ENCODE results near the gene ATXN7L1. TPM values are rescaled to one million over a fixed set of nuclear protein-coding genes. Genes with fewer than 3 reads are reported as not detected.

The ATXN7L1 gene
- total and polyA plus RNA-seq, 2 of the 4 experiments (the other 2 are of a cell fraction): 3.5 to 4.3 TPM

DNA sequence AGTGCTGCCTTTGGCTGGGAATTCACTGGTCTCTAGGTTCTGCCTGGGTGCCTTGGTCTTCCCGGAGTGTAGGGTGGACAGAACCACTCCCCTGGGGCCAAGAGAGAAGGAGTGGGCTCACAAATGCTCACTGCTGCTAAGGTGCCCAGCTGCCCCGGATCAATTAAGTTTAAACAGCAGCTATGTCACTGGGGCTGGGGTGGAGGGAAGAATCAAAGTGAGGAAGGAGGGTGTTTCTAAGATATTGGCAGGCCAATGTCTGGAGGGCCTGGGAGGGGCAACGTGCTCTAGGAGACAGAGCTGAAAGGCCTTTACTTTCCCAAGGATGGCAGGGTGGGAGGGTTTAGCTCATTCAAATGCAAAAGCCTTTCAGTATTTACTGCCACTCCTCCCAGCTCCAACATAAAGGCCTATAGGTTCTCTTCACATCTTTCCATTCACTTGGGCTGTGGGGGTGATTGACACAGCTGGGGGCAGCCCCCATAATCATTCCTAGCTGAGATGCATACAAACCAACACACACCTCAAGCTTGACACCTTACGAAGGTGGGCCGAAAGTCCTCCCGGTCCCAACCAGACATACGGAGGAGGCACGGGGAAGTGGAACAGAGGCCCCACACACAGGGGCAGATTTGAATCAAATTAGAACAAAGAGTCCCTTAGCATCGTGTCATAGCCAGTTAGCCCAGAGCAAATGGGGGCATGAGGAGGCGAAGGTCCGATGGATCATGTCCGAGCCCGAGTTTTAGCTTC, 187.2 kb downstream of the ATXN7L1 start:
- intact Hi-C loops (cut with micrococcal nuclease) (no loop called here), dilution Hi-C loops (cut with HindIII; ENCODE audit: low sequenced_read_pairs, unreplicated experiment) (no loop called here), in situ Hi-C loops (cut with MboI; ENCODE audit: low sequenced_read_pairs) (no loop called here)
- peak overlapping the region; percentile 57; the same call in 1 of the 2 replicates for H2AK5ac ChIP-seq (ENCODE audit: low read depth, low read length)
- no peak overlapping the region for H3K56ac ChIP-seq (ENCODE audit: extremely low read depth, insufficient read depth, low read length)
- no peak overlapping the region for H4K91ac ChIP-seq (ENCODE audit: insufficient read depth, low read depth, low read length)
- H3K9me3 ChIP-seq (ENCODE audit: control insufficient read depth, insufficient read depth, low read length): no peaks in the 10 kb centered on the region; the same call in 1 of the 2 replicates
- H3K4me2 ChIP-seq (ENCODE audit: low read depth, low read length): no peak overlapping the region
- H4K20me1 ChIP-seq (ENCODE audit: insufficient read depth, low read length): peaks cover 7% of the 10 kb centered on the region
- H3K9ac ChIP-seq (ENCODE audit: low read depth, low read length): no peak overlapping the region
- no peak overlapping the region; the same call in 1 of the 2 replicates for H2BK20ac ChIP-seq (ENCODE audit: low read depth, low read length)
- H3K18ac ChIP-seq (ENCODE audit: low read depth, low read length): no peak overlapping the region
- no peak overlapping the region for H3K4me3 ChIP-seq (ENCODE audit: insufficient read depth, low read depth, low read length)
- H2AFZ ChIP-seq (replicated peaks; ENCODE audit: low read length, poor library complexity): no peak overlapping the region
- H3K27ac ChIP-seq (ENCODE audit: insufficient read depth, low read length): no peak overlapping the region
- no TSS peak for BruUV-seq (replicated peaks)
- H4K8ac ChIP-seq (ENCODE audit: low read depth in 2 of 2, low read length in 2 of 2): no peak overlapping the region
- H3K23ac ChIP-seq (ENCODE audit: low read depth, low read length): no peak overlapping the region
- POLR2A ChIA-PET (ENCODE audit: unreplicated experiment): no interaction called here
- H3K36me3 ChIP-seq (ENCODE audit: control insufficient read depth, insufficient read depth, low read length): no peaks in the 10 kb centered on the region
- CTCF ChIA-PET: interaction anchor here (1.1 kb wide), 1 partner anchor 25 kb away, joined by 3 read pairs; no protein-coding TSS in a partner anchor
- no peak overlapping the region for H2AK9ac ChIP-seq (replicated peaks; ENCODE audit: low read depth, low read length, poor library complexity)
- H3K27me3 ChIP-seq (ENCODE audit: control insufficient read depth, insufficient read depth, low read length): no peaks in the 10 kb centered on the region
- no peak overlapping the region for H4K5ac ChIP-seq (ENCODE audit: low read depth, low read length)
- DNase-seq (no peak), ATAC-seq (ENCODE audit: low read depth) (no peak)
- no peak overlapping the region for H2BK5ac ChIP-seq (ENCODE audit: low read depth, low read length, poor library complexity, severe bottlenecking)
- H2BK15ac ChIP-seq (ENCODE audit: low read depth, low read length): no peak overlapping the region
- no peak overlapping the region for H3K4ac ChIP-seq (ENCODE audit: low read depth, low read length)
- peaks cover 9% of the 10 kb centered on the region; the same call in 1 of the 2 replicates for H3K9me1 ChIP-seq (ENCODE audit: insufficient read depth, low read length)
- H3K4me1 ChIP-seq (ENCODE audit: control insufficient read depth, insufficient read depth, low read length): peaks cover 4% of the 10 kb centered on the region; the same call in 1 of the 2 replicates
- no peak overlapping the region for H2BK120ac ChIP-seq (ENCODE audit: low read depth, low read length)
- H3K14ac ChIP-seq (replicated peaks; ENCODE audit: low read depth, low read length): no peak overlapping the region
- WGBS, 2 experiments (ENCODE audit: extremely low coverage in 2 of 2, insufficient read length in 1 of 2): 68% methylated on average over 2 of the region's 13 CpGs; no CpG with 5 or more reads in 1 of the 2 experiments
- H3K79me1 ChIP-seq (ENCODE audit: low read depth in 1 of 2, low read length in 2 of 2): peaks cover 3 to 9% of the 10 kb centered on the region in 2 experiments; a peak in 2 of 4 replicates
- TF ChIP-seq RFX5 (IDR thresholded peaks at IDR 0.05; ENCODE audit: low read depth, low read length) (no peak), BHLHE40 (IDR thresholded peaks at IDR 0.05; ENCODE audit: low read depth, low read length) (no peak), MAFK (IDR thresholded peaks at IDR 0.05; ENCODE audit: low read depth, low read length) (no peak), CTCF (conservative IDR thresholded peaks at IDR 0.05; ENCODE audit: low read depth, low read length) (no peak), RAD21 (IDR thresholded peaks at IDR 0.05; ENCODE audit: low read length) (no peak), MXI1 (IDR thresholded peaks at IDR 0.05; ENCODE audit: borderline replicate concordance, low read depth, low read length) (no peak), SMC3 (IDR thresholded peaks at IDR 0.05; ENCODE audit: low read depth, low read length) (no peak), ELK1 (IDR thresholded peaks at IDR 0.05; ENCODE audit: borderline replicate concordance, low read depth, low read length) (no peak), MAZ (IDR thresholded peaks at IDR 0.05; ENCODE audit: borderline replicate concordance, low read depth, low read length) (no peak), NFE2L2 (IDR thresholded peaks at IDR 0.05; ENCODE audit: low read depth, low read length) (no peak), POLR2A (IDR thresholded peaks at IDR 0.05; ENCODE audit: low read depth, low read length) (no peak), CHD1 (IDR thresholded peaks at IDR 0.05; ENCODE audit: low read depth, low read length) (no peak), RCOR1 (IDR thresholded peaks at IDR 0.05; ENCODE audit: insufficient replicate concordance, low read length) (no peak), USF2 (IDR thresholded peaks at IDR 0.05; ENCODE audit: low read depth, low read length) (no peak), CEBPB (IDR thresholded peaks at IDR 0.05; ENCODE audit: low read depth, low read length) (no peak)

All from IMR-90 (cell line).